Left lung (tissue), 10 donors: Measurements from ENCODE around the gene GATA5. TPM values are rescaled to one million over a fixed set of nuclear protein-coding genes. Genes with fewer than 3 reads are reported as not detected.
"Not testable (repeated sequence)": the region's sequence is repeated elsewhere in the genome, so short reads cannot be mapped to it uniquely, and the experiment has no call there.

Experiments
- ATAC-seq: fragments of 200-7000 bp; cut with Tn5 transposase; one replicate; pipeline ENCODE4 v1.9.1; 2020; ENCODE audit warnings: moderate library complexity
- DNase-seq, 4 donors: peaks; one replicate each; pipeline ENCODE4 v3.0.0-alpha.2; 2013 to 2020
- H3K27ac ChIP-seq, 2 donors: fragments of 200-600 bp; sonication (generic) in 1 of 2; one replicate each; pipeline versions ENCODE4 v1.5.0 to v1.8.0; 2020 to 2021
- H3K27me3 ChIP-seq, 2 donors: fragments of 200-600 bp; sonication (generic) in 1 of 2; one replicate each; pipeline versions ENCODE4 v1.5.0 to v1.8.0; 2020 to 2021
- H3K36me3 ChIP-seq, 2 donors: fragments of 200-600 bp; sonication (generic) in 1 of 2; one replicate each; pipeline versions ENCODE4 v1.5.0 to v1.8.0; 2020 to 2021
- H3K4me1 ChIP-seq, 2 donors: fragments of 200-600 bp; one replicate each; pipeline ENCODE4 v1.8.0; 2021
- H3K4me3 ChIP-seq, 2 donors: fragments of 200-600 bp; sonication (generic) in 1 of 2; one replicate each; pipeline versions ENCODE4 v1.5.0 to v1.8.0; 2020 to 2021; ENCODE audit warnings: mild to moderate bottlenecking in 1 of 2
- H3K9me3 ChIP-seq, 2 donors: fragments of 200-600 bp; sonication (generic) in 1 of 2; one replicate each; pipeline versions ENCODE4 v1.5.0 to v1.8.0; 2020 to 2021
- CTCF ChIP-seq, 2 donors: fragments of 200-600 bp; sonication (generic) in 1 of 2; IDR thresholded peaks; one replicate each; pipeline versions ENCODE4 v1.5.0 to v1.8.0; 2021; ENCODE audit warnings: antibody characterized with exemption in 2 of 2
- intact Hi-C, 2 donors: fragments of 100-400 bp; cut with DNase I; formaldehyde crosslinking; loops; one replicate each; pipeline versions ENCODE4 v1.11.2 to v1.14.2; 2022
- polyA plus RNA-seq, 6 donors: library from polyadenylated mRNA; unstranded; fragments of 120-200 nt; gene quantifications; one replicate each; pipeline ENCODE4 v1.2.1, GENCODE V29; 2013; ENCODE audit not compliant: insufficient read length in 6 of 6
- total RNA-seq, 2 donors: library from RNA; stranded (reverse); fragmentation: NEBNext Ultra II Directional; extraction: Animal tissue kit (Norgen Biotek cat#: 25700); gene quantifications; one replicate each; pipeline ENCODE4 v1.2.1, GENCODE V29; 2021
- donor health status: DM: no; HTN: yes; CAD: no.
- donor health status: DM: no; HTN: no; CAD: no.

The GATA5 gene
- total and polyA plus RNA-seq, 8 donors: 0.84 to 45.8 (median 30.9) TPM

- intact Hi-C loops: no loop called here
- Histone ChIP-seq H3K9me3 (no peaks in the 10 kb centered on the region), H3K27ac (no peak overlapping the region), H3K27me3 (peaks cover 0 to 37% of the 10 kb centered on the region in 2 donors), H3K4me3 (no peak overlapping the region), H3K4me1 (no peaks in the 10 kb centered on the region), H3K36me3 (no peaks in the 10 kb centered on the region)
- no peak for ATAC-seq
- TF ChIP-seq CTCF (IDR thresholded peaks at IDR 0.05): no peak
- no peak for DNase-seq
Observed at GRCh38 chr20:62494537-62494936, 18.7 kb upstream of the GATA5 start.

GRCh38 chr20:62493886-62494285 lies 18.1 kb upstream of the GATA5 start:
- H3K4me1 ChIP-seq: no peaks in the 10 kb centered on the region
- H3K36me3 ChIP-seq: no peaks in the 10 kb centered on the region
- DNase-seq (no peak), ATAC-seq (no peak)
- no peaks in the 10 kb centered on the region for H3K9me3 ChIP-seq
- peaks cover 0 to 44% of the 10 kb centered on the region in 2 donors for H3K27me3 ChIP-seq
- intact Hi-C loops: no loop called here
- no peak overlapping the region for H3K27ac ChIP-seq
- no peak for TF ChIP-seq CTCF (IDR thresholded peaks at IDR 0.05)
- no peak overlapping the region for H3K4me3 ChIP-seq

- Histone ChIP-seq H3K4me1 (no peaks in the 10 kb centered on the region), H3K9me3 (no peaks in the 10 kb centered on the region), H3K36me3 (no peaks in the 10 kb centered on the region), H3K27me3 (peaks cover 0 to 49% of the 10 kb centered on the region in 2 donors), H3K27ac (no peak overlapping the region), H3K4me3 (no peak overlapping the region)
- intact Hi-C loops: no loop called here
- DNase-seq (no peak), ATAC-seq (no peak)
- TF ChIP-seq CTCF (IDR thresholded peaks at IDR 0.05): no peak
Observed at GRCh38 chr20:62493253-62493885, 17.6 kb upstream of the GATA5 start.

GRCh38 chr20:62492711-62493110 lies 16.9 kb upstream of the GATA5 start:
- Histone ChIP-seq H3K36me3 (no peaks in the 10 kb centered on the region), H3K4me3 (no peak overlapping the region), H3K4me1 (no peaks in the 10 kb centered on the region), H3K9me3 (no peaks in the 10 kb centered on the region), H3K27me3 (peaks cover 0 to 55% of the 10 kb centered on the region in 2 donors), H3K27ac (no peak overlapping the region)
- ATAC-seq (no peak), DNase-seq (no peak)
- intact Hi-C loops: no loop called here
- TF ChIP-seq CTCF (IDR thresholded peaks at IDR 0.05): no peak

GRCh38 chr20:62490783-62491182 lies 15.0 kb upstream of the GATA5 start:
- ATAC-seq, H3K4me1 ChIP-seq, H3K9me3 ChIP-seq, DNase-seq, H3K27ac ChIP-seq, H3K4me3 ChIP-seq, intact Hi-C loops, H3K36me3 ChIP-seq: not testable (repeated sequence)
- H3K27me3 ChIP-seq: peaks cover 13 to 60% of the 10 kb centered on the region in 2 donors

- intact Hi-C loops: no loop called here
- DNase-seq: no peak
- H3K4me1 ChIP-seq: no peaks in the 10 kb centered on the region
- TF ChIP-seq CTCF (IDR thresholded peaks at IDR 0.05): no peak
- H3K9me3 ChIP-seq: no peaks in the 10 kb centered on the region
- peaks cover 20 to 64% of the 10 kb centered on the region in 2 donors for H3K27me3 ChIP-seq
- H3K27ac ChIP-seq: no peak overlapping the region
- H3K36me3 ChIP-seq: no peaks in the 10 kb centered on the region
- no peak overlapping the region for H3K4me3 ChIP-seq
- no peak for ATAC-seq
Observed at GRCh38 chr20:62489932-62490263, 14.1 kb upstream of the GATA5 start.
